GM18508 (cell line): Measurements from ENCODE around the gene ARHGEF7.

Source experiments
- ATAC-seq: cut with Tn5 transposase; IDR thresholded peaks from one replicate; pipeline ENCODE4 v1.9.1; 2021; ENCODE audit warnings: moderate number of reproducible peaks; ENCODE audit not compliant: insufficient read depth, unreplicated experiment

ARHGEF7 gene

GRCh38 chr13:111161601-111162600 lies 46.8 kb downstream of the ARHGEF7 start:
- ATAC-seq = no peak

DNA sequence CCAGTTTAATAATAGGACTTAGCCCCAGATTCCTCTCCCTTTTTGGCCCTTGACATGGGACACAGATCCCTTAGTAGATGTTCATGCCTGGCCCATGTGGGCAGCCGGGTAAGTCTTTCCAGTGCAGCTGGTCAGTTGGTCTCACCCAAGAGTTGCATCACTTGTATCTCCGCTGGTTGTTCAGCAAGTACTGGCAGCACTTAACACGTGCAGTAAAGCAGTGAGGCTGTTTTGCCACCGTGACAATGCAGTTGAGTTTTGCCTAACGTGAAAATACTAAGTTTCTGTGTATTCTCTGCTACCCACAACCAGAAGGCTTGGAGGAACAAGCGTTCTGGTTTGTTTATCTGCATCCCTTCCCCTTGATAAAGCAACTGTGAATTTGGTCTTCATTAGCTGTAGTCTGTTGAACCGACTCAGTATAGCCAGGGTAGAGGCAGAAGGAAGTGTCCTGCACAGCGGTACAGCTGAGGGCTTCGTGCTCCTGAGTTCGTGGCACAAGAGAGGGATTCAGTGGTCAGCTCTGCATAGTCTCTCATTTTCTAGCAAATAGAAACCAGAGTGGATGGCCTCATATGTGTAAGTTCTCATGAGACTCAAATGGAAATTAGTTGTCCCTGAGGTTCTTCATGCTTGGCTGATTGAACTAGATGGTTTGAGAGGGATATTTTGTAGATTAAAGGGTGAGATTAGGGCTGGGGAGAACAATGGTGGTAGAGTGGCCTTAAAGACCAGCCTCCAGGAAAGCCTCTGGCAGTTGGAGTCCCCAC lies 50.3 kb downstream of the ARHGEF7 start:
- peak; percentile 43 for ATAC-seq

GRCh38 chr13:111166882-111167675 lies 52.0 kb downstream of the ARHGEF7 start:
- ATAC-seq = no peak

DNA sequence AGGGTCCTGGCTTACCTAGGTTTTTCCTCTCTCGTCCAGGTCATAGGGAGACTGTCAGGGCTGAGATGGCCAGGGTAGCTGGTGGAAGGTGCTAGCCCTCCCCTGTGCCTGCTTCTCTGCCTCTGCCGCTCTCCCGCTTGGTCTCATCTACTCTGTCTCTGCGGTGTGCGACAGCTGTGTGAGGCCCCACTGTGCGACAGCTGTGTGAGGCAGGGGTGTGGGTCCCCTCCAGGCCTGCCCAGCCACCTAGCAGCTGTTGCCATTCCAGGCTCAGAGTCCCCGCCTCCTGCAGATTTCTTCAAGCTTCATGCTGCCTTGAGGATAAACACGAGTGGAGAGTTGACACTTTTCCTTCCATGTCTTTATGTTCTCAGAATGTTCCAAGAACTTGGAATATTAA lies 53.0 kb downstream of the ARHGEF7 start:
- no peak for ATAC-seq

DNA sequence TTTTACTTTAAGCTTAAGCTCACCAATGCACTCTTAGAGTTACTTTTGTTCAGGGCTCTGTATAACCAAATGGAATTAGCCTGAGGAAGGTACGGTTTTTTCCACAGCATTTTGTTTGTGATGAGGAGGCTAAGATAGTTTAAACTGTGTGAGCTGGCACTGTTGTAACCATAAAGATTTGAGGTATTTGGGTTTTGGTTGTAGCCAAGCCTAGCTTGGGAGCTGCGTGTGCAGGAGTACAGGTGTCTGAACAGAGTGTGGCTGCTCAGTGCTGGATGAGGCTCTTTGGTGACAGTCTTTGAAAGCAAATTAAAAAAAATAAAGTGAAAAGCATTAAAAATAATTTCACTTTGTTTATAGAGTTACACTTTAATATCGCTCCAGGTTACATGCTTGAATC lies 56.0 kb downstream of the ARHGEF7 start:
- ATAC-seq = no peak

GRCh38 chr13:111171629-111172028 lies 56.5 kb downstream of the ARHGEF7 start:
- no peak for ATAC-seq

- ATAC-seq = no peak
These were observed 59.4 kb downstream of the ARHGEF7 start for GRCh38 chr13:111174377-111175114.

- ATAC-seq = no peak
These were observed 60.3 kb downstream of the ARHGEF7 start for GRCh38 chr13:111175372-111175771.

DNA sequence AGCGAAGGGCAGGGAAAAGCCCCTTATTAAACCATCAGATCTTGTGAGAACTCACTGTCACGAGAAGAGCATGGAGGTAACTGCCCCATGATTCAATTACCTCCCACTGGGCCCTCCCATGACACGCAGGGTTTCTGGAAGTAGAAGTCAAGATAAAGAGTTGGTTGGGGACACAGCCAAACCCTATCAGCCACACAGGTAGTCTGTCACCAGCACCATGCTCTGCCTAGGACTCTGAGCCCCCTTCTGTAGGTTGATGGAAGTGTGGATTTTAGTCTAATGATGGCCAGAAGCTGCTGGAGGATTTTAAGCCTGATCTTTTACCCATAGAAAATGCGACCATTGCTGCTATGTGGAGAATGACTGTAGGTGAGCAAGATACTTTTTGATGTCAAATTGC lies 60.8 kb downstream of the ARHGEF7 start:
- ATAC-seq = no peak

- ATAC-seq = no peak
These were observed 61.3 kb downstream of the ARHGEF7 start for GRCh38 chr13:111176421-111176820.

DNA sequence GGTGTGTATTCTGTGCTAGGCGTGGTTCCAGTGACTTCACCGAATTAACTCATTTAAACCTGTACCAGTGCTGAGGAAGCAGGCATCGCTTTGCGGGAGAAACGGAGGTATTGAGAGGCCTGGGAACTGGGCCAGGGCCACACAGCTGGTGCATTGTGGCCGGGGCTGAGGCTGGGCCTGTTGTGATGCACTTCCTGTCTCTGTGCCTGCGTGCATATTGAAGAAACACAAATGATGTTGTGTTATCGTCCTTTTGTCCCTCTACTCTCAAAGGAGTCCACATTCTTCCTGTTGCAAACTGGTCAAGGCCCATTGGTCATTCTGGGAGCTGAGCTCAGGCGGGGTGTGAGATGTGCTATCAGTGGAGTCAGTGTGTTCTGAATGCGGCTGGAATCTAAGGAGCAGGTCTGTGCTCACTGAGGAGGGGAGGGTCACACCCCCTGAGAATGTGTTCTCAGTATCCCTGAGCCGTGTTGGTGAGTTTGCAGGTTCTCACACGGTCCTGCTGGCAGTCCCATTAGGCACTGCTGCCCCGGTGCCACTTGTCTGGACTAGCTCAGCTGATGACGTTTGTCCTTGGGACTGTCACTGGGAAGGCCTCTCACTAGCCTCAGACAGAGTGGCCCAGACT lies 62.1 kb downstream of the ARHGEF7 start:
- ATAC-seq = no peak

DNA sequence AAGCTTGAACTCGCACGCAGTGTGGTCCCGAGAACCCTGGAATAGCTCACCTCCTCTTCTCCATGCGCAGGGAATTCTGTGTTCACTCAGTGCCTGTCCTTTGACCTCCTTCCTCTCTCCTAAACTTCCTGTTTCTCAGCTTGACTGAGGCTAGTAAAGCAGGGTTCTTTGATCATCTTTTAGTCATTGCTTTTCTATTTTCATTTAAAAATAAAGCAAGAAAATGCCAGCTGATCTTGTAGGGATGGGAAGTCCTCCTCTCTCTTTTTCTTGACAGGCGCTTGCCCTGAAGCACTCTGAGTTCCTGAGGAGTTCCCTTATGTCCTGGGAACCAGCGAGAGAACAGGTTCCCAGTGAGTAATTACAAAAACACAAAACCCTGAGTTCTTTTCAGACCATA lies 62.8 kb downstream of the ARHGEF7 start:
- ATAC-seq = no peak

GRCh38 chr13:111178402-111178801 lies 63.3 kb downstream of the ARHGEF7 start:
- no peak for ATAC-seq

DNA sequence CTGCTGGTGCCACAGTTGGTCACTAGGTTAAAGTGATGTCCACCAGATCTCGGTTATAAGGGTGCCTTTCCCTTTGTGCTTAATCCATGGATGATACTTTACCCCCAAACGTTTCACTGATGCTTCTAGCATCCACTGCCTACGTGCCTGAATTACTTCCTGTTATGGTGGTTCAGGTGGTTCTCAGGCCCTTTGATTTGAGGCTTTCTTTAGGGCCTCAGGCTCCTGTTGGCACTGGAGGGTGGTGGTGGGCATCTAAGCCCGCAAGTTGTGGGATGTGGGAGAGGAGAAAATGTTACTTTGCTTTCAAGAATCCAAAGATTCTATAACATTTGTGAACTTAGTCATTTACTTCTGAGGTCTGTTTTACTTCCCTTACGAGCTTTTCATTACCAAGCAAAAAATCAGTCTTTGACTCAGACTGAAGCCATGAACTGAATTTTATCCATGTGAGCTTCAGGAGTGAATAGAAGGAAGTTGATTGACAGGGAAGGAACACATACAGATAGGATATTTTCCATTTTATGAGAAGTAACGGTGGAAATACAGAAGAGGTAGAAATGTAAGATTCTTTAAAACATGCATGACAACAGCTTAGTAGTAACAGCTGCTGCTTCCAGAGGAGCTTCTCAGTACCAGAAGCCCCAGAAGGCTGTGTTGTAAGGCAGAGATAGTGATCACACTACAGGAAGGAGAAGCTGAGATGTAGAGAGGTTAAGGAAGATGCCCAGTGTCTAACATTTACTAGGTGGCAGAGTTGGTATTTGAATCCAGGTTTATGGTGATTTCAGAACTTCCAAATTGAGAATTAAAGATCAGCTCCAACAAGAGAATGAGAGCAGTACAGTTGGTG lies 65.0 kb downstream of the ARHGEF7 start:
- no peak for ATAC-seq

- no peak for ATAC-seq
These were observed 66.9 kb downstream of the ARHGEF7 start for GRCh38 chr13:111181977-111182376.

- no peak for ATAC-seq
These were observed 68.1 kb downstream of the ARHGEF7 start for GRCh38 chr13:111183087-111183645.

GRCh38 chr13:111183959-111184358 lies 68.8 kb downstream of the ARHGEF7 start:
- no peak for ATAC-seq
